Colonic mucosa (tissue), 4 donors: Measurements from ENCODE around the gene ZNF513. TPM values are rescaled to one million over a fixed set of nuclear protein-coding genes. Genes with fewer than 3 reads are reported as not detected.

ENCODE experiments used
- DNase-seq: peaks from one replicate; pipeline ENCODE4 v3.0.0-alpha.2; 2020
- H3K27ac ChIP-seq: fragments of 200-600 bp; one replicate; pipeline ENCODE4 v1.8.0; 2021
- H3K27me3 ChIP-seq: fragments of 200-600 bp; one replicate; pipeline ENCODE4 v1.8.0; 2021
- H3K36me3 ChIP-seq: fragments of 200-600 bp; one replicate; pipeline ENCODE4 v1.8.0; 2021
- H3K4me1 ChIP-seq: fragments of 200-600 bp; one replicate; pipeline ENCODE4 v1.8.0; 2021; ENCODE audit warnings: mild to moderate bottlenecking
- H3K4me3 ChIP-seq: fragments of 200-600 bp; one replicate; pipeline ENCODE4 v1.8.0; 2021
- H3K9ac ChIP-seq, 2 donors: one replicate each; pipeline ENCODE4 v1.7.0; 2013; ENCODE audit warnings: control low read depth in 2 of 2, low read depth in 2 of 2, low read length in 2 of 2
- H3K9me3 ChIP-seq: fragments of 200-600 bp; one replicate; pipeline ENCODE4 v1.8.0; 2021
- intact Hi-C: fragments of 100-400 bp; cut with DNase I; formaldehyde crosslinking; loops from one replicate; pipeline ENCODE4 v1.14.1; 2022
- total RNA-seq, 2 donors: library from RNA; stranded (reverse); fragmentation: NEBNext Ultra II Directional in 1 of 2; extraction: Animal tissue kit (Norgen Biotek cat#: 25700) in 1 of 2; gene quantifications; one replicate each; pipeline ENCODE4 v1.2.1, GENCODE V29; 2021
- TF ChIP-seq, protein P1 (sequence below): fragments of 200-600 bp; IDR thresholded peaks from one replicate; pipeline ENCODE4 v1.8.0; 2022; ENCODE audit warnings: antibody characterized with exemption, mild to moderate bottlenecking
- donor health status: healthy.
- donor health status: DM: no; HTN: no; CAD: no.
- donor health status: DM: no; HTN: no; CAD: no.

Gene ZNF513
- total RNA-seq, 2 donors from 2014 or later: 21.7 to 24.5 TPM

DNA sequence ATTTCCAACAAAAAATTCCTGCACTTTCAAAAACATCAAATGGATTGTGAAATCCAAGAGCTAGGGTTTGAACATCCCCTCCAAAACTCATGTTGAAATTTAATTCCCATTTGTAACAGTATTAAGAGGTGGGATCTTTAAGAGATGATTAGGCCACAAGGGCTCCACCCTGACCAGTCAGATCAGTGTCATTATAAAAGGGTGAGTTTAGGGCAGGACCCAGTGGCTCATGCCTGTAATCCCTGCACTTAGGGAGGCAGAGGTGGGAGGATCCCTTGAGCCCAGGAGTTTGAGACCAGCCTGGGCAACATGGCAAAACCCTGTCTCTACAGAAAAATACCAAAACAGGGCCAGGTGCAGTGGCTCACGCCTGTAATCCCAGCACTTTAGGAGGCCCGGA, 32.9 kb downstream of the ZNF513 start:
- DNase-seq: no peak
- intact Hi-C loops: no loop called here
- Histone ChIP-seq H3K4me1 (no peaks in the 10 kb centered on the region), H3K36me3 (no peaks in the 10 kb centered on the region), H3K9me3 (no peaks in the 10 kb centered on the region), H3K4me3 (no peak overlapping the region), H3K27me3 (no peaks in the 10 kb centered on the region), H3K27ac (no peak overlapping the region), H3K9ac (no peak overlapping the region)
- TF ChIP-seq, protein P1, sequence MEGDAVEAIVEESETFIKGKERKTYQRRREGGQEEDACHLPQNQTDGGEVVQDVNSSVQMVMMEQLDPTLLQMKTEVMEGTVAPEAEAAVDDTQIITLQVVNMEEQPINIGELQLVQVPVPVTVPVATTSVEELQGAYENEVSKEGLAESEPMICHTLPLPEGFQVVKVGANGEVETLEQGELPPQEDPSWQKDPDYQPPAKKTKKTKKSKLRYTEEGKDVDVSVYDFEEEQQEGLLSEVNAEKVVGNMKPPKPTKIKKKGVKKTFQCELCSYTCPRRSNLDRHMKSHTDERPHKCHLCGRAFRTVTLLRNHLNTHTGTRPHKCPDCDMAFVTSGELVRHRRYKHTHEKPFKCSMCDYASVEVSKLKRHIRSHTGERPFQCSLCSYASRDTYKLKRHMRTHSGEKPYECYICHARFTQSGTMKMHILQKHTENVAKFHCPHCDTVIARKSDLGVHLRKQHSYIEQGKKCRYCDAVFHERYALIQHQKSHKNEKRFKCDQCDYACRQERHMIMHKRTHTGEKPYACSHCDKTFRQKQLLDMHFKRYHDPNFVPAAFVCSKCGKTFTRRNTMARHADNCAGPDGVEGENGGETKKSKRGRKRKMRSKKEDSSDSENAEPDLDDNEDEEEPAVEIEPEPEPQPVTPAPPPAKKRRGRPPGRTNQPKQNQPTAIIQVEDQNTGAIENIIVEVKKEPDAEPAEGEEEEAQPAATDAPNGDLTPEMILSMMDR: no peak

DNA sequence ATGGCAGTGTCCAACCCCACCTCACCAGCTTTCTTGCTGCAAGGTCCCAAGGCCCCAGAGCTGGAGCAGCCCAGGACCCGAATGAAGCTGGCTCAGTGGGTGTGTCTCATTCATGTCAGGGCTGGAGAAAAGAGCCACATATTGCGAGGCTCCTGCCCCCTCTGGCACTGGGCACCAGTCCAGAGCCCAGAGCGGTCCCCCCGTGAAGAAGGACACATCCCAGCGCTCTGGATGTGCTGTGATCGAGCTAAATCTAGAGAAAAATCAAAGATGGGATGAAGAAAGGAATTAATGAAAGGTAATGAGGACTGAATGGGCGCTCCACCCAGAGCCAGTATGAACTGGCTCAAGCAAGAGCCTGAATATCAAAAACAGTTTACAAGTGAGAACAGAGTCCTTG, 44.4 kb downstream of the ZNF513 start:
- no peaks in the 10 kb centered on the region for H3K4me1 ChIP-seq
- no peaks in the 10 kb centered on the region for H3K9me3 ChIP-seq
- no peak overlapping the region for H3K9ac ChIP-seq
- DNase-seq: no peak
- H3K27ac ChIP-seq: no peak overlapping the region
- peaks cover 10% of the 10 kb centered on the region for H3K36me3 ChIP-seq
- intact Hi-C loops: no loop called here
- H3K27me3 ChIP-seq: no peaks in the 10 kb centered on the region
- H3K4me3 ChIP-seq: no peak overlapping the region
- TF ChIP-seq, protein P1: no peak

DNA sequence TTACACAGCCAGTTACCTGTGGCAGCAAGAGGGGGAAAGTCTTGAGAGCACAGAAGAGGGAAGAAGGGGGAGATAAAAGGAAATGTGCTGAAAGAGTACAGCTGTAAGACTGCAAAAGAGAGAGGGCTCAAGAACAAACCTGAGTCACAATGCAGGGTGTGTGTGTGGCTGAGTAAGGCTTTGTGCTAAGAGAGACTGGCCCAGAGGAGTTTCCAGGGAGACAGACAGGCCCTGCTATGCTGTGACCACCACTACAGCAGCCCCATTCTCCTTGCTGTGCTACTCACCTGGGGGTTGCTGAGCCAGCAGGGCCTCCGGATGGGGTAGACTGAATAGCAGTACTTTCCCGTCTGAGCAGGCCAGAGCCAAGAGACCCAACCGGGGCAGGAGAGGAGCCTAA, 45.2 kb downstream of the ZNF513 start:
- DNase-seq: no peak
- Histone ChIP-seq H3K36me3 (peaks cover 10% of the 10 kb centered on the region), H3K9me3 (no peaks in the 10 kb centered on the region), H3K27ac (no peak overlapping the region), H3K27me3 (no peaks in the 10 kb centered on the region), H3K9ac (no peak overlapping the region), H3K4me3 (no peak overlapping the region), H3K4me1 (no peaks in the 10 kb centered on the region)
- intact Hi-C loops: no loop called here
- TF ChIP-seq, protein P1: no peak

Other genes starting within 250 kb of the ZNF513 start
- 10 to 100 TPM; 42.7 to 72.1 TPM for gene PREB, start 246.1 kb downstream of the ZNF513 start, total RNA-seq
- not detected for gene PRR30, start 241.3 kb downstream of the ZNF513 start, total RNA-seq
- under 1 TPM; 0.05 to 0.07 TPM for gene TCF23, start 231.7 kb downstream of the ZNF513 start, total RNA-seq
- 10 to 100 TPM; 80.7 to 83.4 TPM for gene ATRAID, start 168.7 kb downstream of the ZNF513 start, total RNA-seq
- gene SLC5A6, start 168.5 kb downstream of the ZNF513 start, total RNA-seq: 10 to 100 TPM; 19.4 to 57.5 TPM
- 10 to 100 TPM; 11.1 to 49.1 TPM for gene CAD, start 163.4 kb downstream of the ZNF513 start, total RNA-seq
- gene SLC30A3, start 117.7 kb downstream of the ZNF513 start, total RNA-seq: not detected
- not detected for gene DNAJC5G, start 105.3 kb downstream of the ZNF513 start, total RNA-seq
- gene TRIM54, start 98.3 kb downstream of the ZNF513 start, total RNA-seq: under 1 TPM in 1 of 2 donors, not detected in 1; 0.24 TPM
- gene UCN, start 72.3 kb downstream of the ZNF513 start, total RNA-seq: 1 to 10 TPM in 1 of 2 donors, under 1 TPM in 1; 0.74 to 1.0 TPM
- 10 to 100 TPM; 35.0 to 58.3 TPM for gene MPV17, start 57.6 kb downstream of the ZNF513 start, total RNA-seq
- gene GTF3C2, start 24.0 kb downstream of the ZNF513 start, total RNA-seq: 10 to 100 TPM; 48.4 to 60.0 TPM
- gene EIF2B4, start 10.4 kb downstream of the ZNF513 start, total RNA-seq: 10 to 100 TPM; 34.5 to 35.4 TPM
- gene SNX17, start 10.1 kb downstream of the ZNF513 start, total RNA-seq: 10 to 100 TPM; 77.1 to 99.6 TPM
- 100 to 1,000 TPM in 1 of 2 donors, 10 to 100 TPM in 1; 63.0 to 119 TPM for gene PPM1G, start 28.9 kb upstream of the ZNF513 start, total RNA-seq
- gene NRBP1, start 47.9 kb upstream of the ZNF513 start, total RNA-seq: 10 to 100 TPM; 69.6 to 87.7 TPM
- gene KRTCAP3, start 61.6 kb upstream of the ZNF513 start, total RNA-seq: 100 to 1,000 TPM in 1 of 2 donors, 10 to 100 TPM in 1; 91.8 to 147 TPM
- 10 to 100 TPM; 34.7 to 52.6 TPM for gene IFT172, start 109.0 kb upstream of the ZNF513 start, total RNA-seq
- gene FNDC4, start 114.5 kb upstream of the ZNF513 start, total RNA-seq: 1 to 10 TPM in 1 of 2 donors, under 1 TPM in 1; 0.64 to 1.1 TPM
- under 1 TPM; 0.22 to 0.40 TPM for gene GCKR, start 116.1 kb upstream of the ZNF513 start, total RNA-seq
- 10 to 100 TPM; 13.8 to 14.6 TPM for gene ZNF512, start 202.3 kb upstream of the ZNF513 start, total RNA-seq
- 1 to 10 TPM; 2.8 to 2.9 TPM for gene CCDC121, start 248.3 kb upstream of the ZNF513 start, total RNA-seq
- 10 to 100 TPM; 23.4 to 27.6 TPM for gene GPN1, start 248.3 kb upstream of the ZNF513 start, total RNA-seq